GM12865 (cell line): ENCODE data around the gene FAM83F.

Experiments
- DNase-seq: peaks from one replicate; pipeline ENCODE4 v3.0.0; 2010; ENCODE audit warnings: low read depth
- H3K4me3 ChIP-seq: 2 replicates; pipeline ENCODE4 v1.5.1; 2011; ENCODE audit warnings: mild to moderate bottlenecking, low read depth, low read length, control low read depth
- CTCF ChIP-seq: IDR thresholded peaks from 2 replicates; pipeline ENCODE4 v1.5.1; 2011; ENCODE audit warnings: low read length, control low read depth, low read depth, inconsistent platforms; ENCODE audit not compliant: insufficient read depth; ENCODE audit errors: missing control alignments

FAM83F gene

GRCh38 chr22:39967103-39967829 is 27.5 kb upstream of the FAM83F start:
- H3K4me3 ChIP-seq: no peak overlapping the region
- no peak for DNase-seq
- no peak for TF ChIP-seq CTCF

GRCh38 chr22:39967996-39968972 is 26.5 kb upstream of the FAM83F start:
- no peak for DNase-seq
- TF ChIP-seq CTCF: no peak
- H3K4me3 ChIP-seq: no peak overlapping the region

DNA sequence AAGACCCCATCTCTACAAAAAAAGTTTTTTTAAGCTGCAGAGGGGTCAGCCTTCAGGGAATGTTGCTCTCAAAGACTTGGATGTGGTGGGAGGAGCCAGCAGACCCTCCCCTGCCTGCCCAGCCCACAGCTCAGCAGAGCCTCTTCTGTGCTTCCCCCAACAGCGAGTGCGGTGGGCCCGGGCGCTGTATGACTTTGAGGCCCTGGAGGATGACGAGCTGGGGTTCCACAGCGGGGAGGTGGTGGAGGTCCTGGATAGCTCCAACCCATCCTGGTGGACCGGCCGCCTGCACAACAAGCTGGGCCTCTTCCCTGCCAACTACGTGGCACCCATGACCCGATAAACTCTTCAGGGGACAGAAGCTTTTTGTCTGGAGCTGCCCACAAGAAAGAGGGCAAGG is 24.0 kb upstream of the FAM83F start:
- no peak for TF ChIP-seq CTCF
- H3K4me3 ChIP-seq: no peak overlapping the region
- no peak for DNase-seq

GRCh38 chr22:39972641-39973040 is 22.1 kb upstream of the FAM83F start:
- no peak for DNase-seq
- H3K4me3 ChIP-seq: no peak overlapping the region
- TF ChIP-seq CTCF: no peak

- no peak overlapping the region for H3K4me3 ChIP-seq
- no peak for DNase-seq
- no peak for TF ChIP-seq CTCF
Observed at GRCh38 chr22:39973656-39974055, 21.1 kb upstream of the FAM83F start.

- DNase-seq: no peak
- H3K4me3 ChIP-seq: no peak overlapping the region
- no peak for TF ChIP-seq CTCF
Observed at GRCh38 chr22:39974065-39974464, 20.7 kb upstream of the FAM83F start.
